Measurements from ENCODE around the gene NKX6-2. TPM values are rescaled to one million over a fixed set of nuclear protein-coding genes. Genes with fewer than 3 reads are reported as not detected.
"Not testable (repeated sequence)": the region's sequence is repeated elsewhere in the genome, so short reads cannot be mapped to it uniquely, and the experiment has no call there.

The NKX6-2 gene
- total RNA-seq, 1 donor from 2014 or later = not detected

DNA sequence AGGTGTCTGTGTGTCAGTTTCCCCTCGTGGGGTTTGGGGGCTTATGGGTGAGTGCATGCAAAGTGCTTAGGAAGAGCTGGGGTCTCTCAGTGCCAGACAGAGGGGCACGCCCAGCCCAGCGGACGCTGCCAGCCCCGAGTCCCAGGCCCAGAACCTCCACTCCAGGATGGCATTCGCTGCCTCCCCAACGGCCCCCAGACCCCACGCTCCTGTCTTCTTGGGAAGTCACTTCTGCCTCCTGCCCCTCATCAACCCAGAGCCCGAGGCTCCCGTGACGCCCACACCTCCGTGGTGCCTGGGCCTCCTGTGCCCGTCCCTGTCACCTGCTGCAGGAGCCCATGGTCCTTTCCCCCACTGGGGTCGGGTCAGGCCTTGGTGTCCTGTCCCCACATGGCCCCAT is 35.0 kb downstream of the NKX6-2 start:
- no peak for DNase-seq (ENCODE audit: low spot score)
- no peak overlapping the region for H3K4me3 Mint-ChIP-seq (ENCODE audit: low read depth)
- intact Hi-C loops (cut with micrococcal nuclease) = no loop called here
- no peak overlapping the region for H3K27ac Mint-ChIP-seq
- H3K4me1 Mint-ChIP-seq (ENCODE audit: low read depth) = no peaks in the 10 kb centered on the region
- H3K27me3 Mint-ChIP-seq (ENCODE audit: low read depth) = no peaks in the 10 kb centered on the region
- peaks cover 11% of the 10 kb centered on the region for H3K36me3 Mint-ChIP-seq (ENCODE audit: low read depth)
- peaks cover 7% of the 10 kb centered on the region for H3K9me3 Mint-ChIP-seq

DNA sequence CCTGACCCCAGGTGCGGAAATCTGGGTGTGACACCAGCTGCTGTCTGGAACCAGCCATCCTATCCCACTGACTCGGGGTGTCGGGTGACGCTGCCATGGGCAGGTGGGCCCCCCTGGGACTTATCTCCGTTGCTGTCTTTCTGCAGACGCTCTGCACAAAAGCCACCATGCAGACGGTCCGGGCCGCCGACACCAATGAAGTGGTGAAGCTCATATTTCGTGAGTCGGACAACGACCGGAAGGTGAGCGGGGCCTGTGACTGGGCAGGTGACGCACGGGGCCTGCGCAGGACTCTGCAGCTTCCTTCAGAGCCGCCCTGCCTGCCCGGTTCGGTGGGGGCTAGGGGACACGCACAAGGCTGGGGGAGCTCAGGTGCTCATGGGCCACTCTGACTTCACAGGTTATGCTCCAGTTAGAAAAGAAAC is 36.6 kb downstream of the NKX6-2 start:
- no peak overlapping the region for H3K27ac Mint-ChIP-seq
- H3K27me3 Mint-ChIP-seq (ENCODE audit: low read depth) = no peaks in the 10 kb centered on the region
- no peaks in the 10 kb centered on the region for H3K4me1 Mint-ChIP-seq (ENCODE audit: low read depth)
- no peak overlapping the region for H3K4me3 Mint-ChIP-seq (ENCODE audit: low read depth)
- DNase-seq (ENCODE audit: low spot score) = no peak
- H3K9me3 Mint-ChIP-seq = no peaks in the 10 kb centered on the region
- H3K36me3 Mint-ChIP-seq (ENCODE audit: low read depth) = no peaks in the 10 kb centered on the region
- intact Hi-C loops (cut with micrococcal nuclease) = no loop called here

DNA sequence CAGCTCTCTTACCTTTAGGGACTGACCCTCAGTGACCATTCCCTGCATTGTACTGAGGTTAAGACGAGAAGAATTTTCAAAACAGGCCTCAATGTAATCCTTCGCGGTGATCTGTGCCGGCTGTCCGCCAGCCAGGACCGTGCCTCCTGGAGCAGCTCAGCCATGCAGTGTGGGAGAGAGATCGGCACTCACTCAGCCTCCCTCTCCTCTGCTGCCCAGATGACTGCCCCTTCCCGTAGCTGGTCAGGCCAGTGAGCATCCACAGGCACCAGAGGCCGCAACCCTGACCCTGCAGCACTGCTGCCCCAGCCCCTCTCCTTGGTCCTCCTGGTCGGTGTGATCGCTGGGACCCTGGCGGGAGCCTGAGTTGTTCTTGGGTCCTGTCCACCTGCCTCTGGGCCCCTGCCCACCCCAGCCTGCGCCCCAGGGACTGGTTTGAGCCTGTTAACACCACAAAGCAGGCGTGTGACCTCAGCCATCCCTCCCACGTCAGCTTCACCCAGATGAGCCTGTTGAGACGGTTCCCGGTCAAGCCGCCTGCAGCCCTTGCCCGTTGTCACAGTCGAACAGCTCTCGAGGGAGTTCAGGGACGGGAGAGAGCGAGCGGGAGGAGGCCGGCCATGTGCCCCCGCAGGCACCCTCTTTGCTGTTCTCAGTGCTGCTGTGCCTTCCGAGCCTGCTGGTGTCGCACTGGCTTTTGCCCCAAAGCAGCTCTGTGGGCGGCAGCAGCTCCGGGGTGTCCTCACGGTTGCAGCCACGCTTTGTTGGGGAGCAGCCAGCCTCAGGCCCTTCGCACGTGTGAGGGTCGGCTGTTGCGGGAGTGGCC is 37.2 kb downstream of the NKX6-2 start:
- no peaks in the 10 kb centered on the region for H3K27me3 Mint-ChIP-seq (ENCODE audit: low read depth)
- no peaks in the 10 kb centered on the region for H3K4me1 Mint-ChIP-seq (ENCODE audit: low read depth)
- H3K9me3 Mint-ChIP-seq = no peaks in the 10 kb centered on the region
- intact Hi-C loops (cut with micrococcal nuclease) = no loop called here
- H3K36me3 Mint-ChIP-seq (ENCODE audit: low read depth) = no peaks in the 10 kb centered on the region
- DNase-seq (ENCODE audit: low spot score) = no peak
- H3K4me3 Mint-ChIP-seq (ENCODE audit: low read depth) = no peak overlapping the region
- H3K27ac Mint-ChIP-seq = no peak overlapping the region

DNA sequence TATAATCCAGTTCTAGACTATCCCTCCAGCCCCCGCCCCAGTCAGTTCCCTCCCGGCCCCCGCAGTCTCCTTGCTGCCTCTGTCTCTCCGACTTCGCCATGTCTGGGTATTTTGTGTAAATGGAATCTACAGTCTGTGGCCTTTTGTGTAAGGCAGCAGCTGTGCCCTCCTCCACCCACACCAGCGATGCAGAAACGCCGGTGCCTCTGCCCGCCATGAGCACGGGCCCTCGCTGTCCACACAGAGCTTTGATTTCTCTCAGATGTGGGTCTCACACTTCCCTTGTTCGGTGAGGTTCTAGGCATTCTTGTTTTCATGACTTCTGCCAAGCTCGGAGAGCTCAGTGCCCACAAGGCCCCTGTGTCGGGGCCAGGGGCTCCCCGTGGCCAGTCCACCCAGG is 37.8 kb downstream of the NKX6-2 start:
- H3K27me3 Mint-ChIP-seq (ENCODE audit: low read depth) = no peaks in the 10 kb centered on the region
- no peaks in the 10 kb centered on the region for H3K36me3 Mint-ChIP-seq (ENCODE audit: low read depth)
- no peak for DNase-seq (ENCODE audit: low spot score)
- no peaks in the 10 kb centered on the region for H3K4me1 Mint-ChIP-seq (ENCODE audit: low read depth)
- H3K27ac Mint-ChIP-seq = no peak overlapping the region
- intact Hi-C loops (cut with micrococcal nuclease) = no loop called here
- no peak overlapping the region for H3K4me3 Mint-ChIP-seq (ENCODE audit: low read depth)
- H3K9me3 Mint-ChIP-seq = no peaks in the 10 kb centered on the region

DNA sequence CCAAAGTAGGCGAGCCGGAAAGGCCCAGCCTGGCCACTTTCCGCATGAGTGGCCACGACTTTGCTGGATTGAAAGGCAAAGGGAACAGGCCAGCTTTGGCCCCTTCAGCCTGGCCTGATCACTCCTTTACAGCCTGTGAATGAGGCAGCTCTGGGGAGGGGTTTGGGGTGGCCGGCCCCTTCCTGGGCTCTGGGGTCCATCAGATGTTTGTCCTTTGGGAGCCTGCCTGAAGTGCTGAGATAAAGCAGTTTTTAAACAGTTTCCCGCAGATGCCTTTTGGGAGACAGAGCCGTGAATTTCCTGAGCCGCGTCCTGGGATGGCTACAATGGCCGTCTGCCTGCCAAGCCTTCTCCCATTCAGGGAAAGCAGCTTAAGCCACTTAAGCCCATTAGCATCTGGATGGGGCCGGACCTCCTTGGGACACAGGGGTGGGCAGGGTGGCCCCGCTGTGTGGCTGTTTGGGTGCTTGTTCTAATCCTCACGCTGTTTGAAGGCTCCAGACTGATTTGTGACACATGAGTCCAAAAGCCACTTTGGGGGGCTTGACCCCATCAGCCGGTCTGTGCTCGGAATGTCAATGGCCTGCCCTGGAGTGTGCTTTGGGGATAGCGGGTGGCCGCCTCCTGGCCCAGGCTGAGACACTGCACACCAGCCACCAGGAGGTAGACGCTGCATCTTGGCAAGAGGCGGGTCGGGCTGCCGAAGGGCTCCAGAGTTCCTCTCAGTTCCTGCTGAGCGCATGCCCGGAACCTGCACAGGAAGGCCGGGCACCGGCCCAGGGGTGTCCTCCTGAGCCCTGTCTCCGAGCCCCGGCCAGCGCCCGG is 38.9 kb downstream of the NKX6-2 start:
- no peaks in the 10 kb centered on the region for H3K4me1 Mint-ChIP-seq (ENCODE audit: low read depth)
- no peak overlapping the region for H3K27ac Mint-ChIP-seq
- DNase-seq (ENCODE audit: low spot score) = no peak
- no peak overlapping the region for H3K4me3 Mint-ChIP-seq (ENCODE audit: low read depth)
- H3K36me3 Mint-ChIP-seq (ENCODE audit: low read depth) = no peaks in the 10 kb centered on the region
- H3K9me3 Mint-ChIP-seq = no peaks in the 10 kb centered on the region
- H3K27me3 Mint-ChIP-seq (ENCODE audit: low read depth) = no peaks in the 10 kb centered on the region
- intact Hi-C loops (cut with micrococcal nuclease) = no loop called here

DNA sequence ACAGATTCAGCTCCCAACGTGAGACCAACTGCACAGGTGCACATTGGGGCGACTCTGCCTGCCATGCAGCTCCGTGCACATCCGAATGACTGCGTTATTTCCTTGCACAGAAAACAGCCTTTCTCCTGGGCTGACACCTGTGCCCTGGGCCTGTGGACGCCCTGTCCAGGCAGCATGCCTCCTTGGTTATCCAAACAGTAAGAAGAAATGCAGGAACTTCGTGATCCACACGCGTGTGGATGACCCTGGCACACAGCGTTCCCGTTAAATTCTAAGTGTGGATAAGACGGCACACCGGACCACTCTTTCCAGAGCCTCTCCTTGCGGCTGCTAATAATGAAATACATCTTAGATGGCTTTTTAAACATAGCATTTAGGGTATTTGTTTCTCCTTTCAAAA is 39.6 kb downstream of the NKX6-2 start:
- Mint-ChIP-seq H3K36me3 (ENCODE audit: low read depth) (no peaks in the 10 kb centered on the region), H3K4me1 (ENCODE audit: low read depth) (no peaks in the 10 kb centered on the region), H3K27ac (no peak overlapping the region), H3K27me3 (ENCODE audit: low read depth) (no peaks in the 10 kb centered on the region), H3K9me3 (no peaks in the 10 kb centered on the region), H3K4me3 (ENCODE audit: low read depth) (no peak overlapping the region)
- DNase-seq (ENCODE audit: low spot score) = no peak
- intact Hi-C loops (cut with micrococcal nuclease) = no loop called here

DNA sequence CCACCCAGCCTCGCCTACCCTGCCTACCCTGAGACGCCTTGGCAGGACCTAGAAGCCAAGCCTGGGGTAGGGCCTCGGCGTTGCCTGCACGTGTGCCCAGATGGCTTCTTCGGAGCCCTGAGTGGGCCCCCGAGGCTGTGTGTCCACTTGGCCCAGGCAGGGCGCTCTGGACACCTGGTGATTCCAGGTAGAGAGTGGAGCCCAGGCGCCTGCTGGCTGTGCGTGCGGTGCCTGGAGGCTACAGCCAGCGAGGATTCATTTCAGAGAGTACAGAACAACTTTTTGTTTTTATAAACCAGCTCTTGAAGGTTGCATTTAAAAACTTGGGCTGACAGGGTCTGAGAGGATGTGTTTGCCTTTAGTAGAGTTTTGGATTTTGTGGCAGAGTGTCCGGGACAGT is 40.0 kb downstream of the NKX6-2 start:
- DNase-seq (ENCODE audit: low spot score) = no peak
- Mint-ChIP-seq H3K4me3 (ENCODE audit: low read depth) (no peak overlapping the region), H3K27me3 (ENCODE audit: low read depth) (no peaks in the 10 kb centered on the region), H3K9me3 (no peaks in the 10 kb centered on the region), H3K27ac (no peak overlapping the region), H3K4me1 (ENCODE audit: low read depth) (no peaks in the 10 kb centered on the region), H3K36me3 (ENCODE audit: low read depth) (no peaks in the 10 kb centered on the region)
- intact Hi-C loops (cut with micrococcal nuclease) = no loop called here

DNA sequence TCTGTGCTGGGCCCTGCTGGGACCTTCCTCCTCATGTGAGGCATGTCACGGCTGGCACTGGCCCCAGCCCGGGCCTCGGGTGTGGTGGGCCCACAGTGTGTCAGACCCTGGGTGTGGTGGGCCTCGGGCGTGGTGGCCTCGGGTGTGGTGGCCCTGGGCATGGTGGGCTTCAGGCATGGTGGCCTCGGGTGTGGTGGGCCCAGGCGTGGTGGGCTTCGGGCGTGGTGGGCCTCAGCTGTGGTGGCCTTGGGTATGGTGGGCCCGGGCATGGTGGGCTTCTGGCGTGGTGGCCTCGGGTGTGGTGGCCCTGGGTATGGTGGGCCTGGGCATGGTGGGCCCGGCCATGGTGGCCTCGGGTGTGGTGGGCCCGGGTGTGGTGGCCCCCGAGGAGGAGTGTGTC is 40.4 kb downstream of the NKX6-2 start:
- Mint-ChIP-seq H3K4me1 (ENCODE audit: low read depth) (no peaks in the 10 kb centered on the region), H3K4me3 (ENCODE audit: low read depth) (no peak overlapping the region), H3K27me3 (ENCODE audit: low read depth) (no peaks in the 10 kb centered on the region), H3K36me3 (ENCODE audit: low read depth) (no peaks in the 10 kb centered on the region), H3K27ac (no peak overlapping the region), H3K9me3 (no peaks in the 10 kb centered on the region)
- intact Hi-C loops (cut with micrococcal nuclease) = no loop called here
- no peak for DNase-seq (ENCODE audit: low spot score)

DNA sequence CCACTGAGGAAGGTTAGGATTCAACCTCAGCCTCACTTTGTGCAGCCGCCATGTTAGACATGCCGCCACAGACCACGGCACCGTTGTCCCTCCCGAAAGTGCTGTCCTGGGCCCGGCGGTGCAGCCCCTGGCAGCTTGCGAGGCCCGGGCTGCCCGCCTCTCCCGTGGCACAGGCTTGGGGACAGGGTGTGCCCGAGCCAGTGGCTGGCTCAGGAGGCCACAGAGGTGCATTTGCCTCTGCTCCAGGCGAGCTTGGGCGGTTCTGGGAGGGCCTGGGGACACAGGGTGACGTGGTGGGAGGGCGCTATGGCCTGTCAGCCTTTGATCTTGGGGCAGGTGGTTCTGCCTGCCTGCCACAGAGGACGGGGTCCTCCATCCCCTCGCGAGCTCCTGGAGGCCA is 41.1 kb downstream of the NKX6-2 start:
- intact Hi-C loops (cut with micrococcal nuclease) = no loop called here
- no peaks in the 10 kb centered on the region for H3K36me3 Mint-ChIP-seq (ENCODE audit: low read depth)

DNA sequence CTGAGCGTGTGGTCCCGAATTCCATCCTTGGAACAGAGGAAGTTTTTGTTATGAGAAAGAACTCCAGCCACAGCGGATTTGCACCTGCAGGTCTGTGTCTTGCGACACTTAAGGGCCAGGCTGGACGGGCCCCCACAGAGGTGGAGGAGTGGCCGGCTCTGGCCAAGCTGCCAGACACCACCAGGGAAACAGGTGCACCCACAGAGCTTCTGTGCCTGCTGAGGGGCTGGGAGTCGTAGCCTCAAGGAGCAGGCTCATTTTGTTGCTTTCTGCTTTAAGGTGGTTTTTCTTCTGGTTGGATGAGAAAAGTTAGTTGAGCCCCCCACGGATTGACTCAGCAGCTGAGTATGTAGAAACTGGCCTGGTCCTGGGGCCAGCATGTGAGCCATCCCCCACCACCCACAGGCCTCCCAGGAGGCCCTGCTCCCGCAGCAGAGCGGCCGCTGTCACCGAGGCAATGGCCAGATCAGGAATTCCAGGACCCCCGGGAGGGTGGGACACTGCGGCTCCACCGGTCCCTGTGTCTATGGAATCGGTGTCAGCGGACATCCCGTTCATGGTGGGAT is 41.9 kb downstream of the NKX6-2 start:
- H3K9me3 Mint-ChIP-seq = no peaks in the 10 kb centered on the region
- no peak for DNase-seq (ENCODE audit: low spot score)
- intact Hi-C loops (cut with micrococcal nuclease) = no loop called here
- H3K36me3 Mint-ChIP-seq (ENCODE audit: low read depth) = no peaks in the 10 kb centered on the region
- H3K4me1 Mint-ChIP-seq (ENCODE audit: low read depth) = no peaks in the 10 kb centered on the region
- H3K27ac Mint-ChIP-seq = no peak overlapping the region
- no peak overlapping the region for H3K4me3 Mint-ChIP-seq (ENCODE audit: low read depth)
- H3K27me3 Mint-ChIP-seq (ENCODE audit: low read depth) = no peaks in the 10 kb centered on the region

More for the DNA sequence above, 41.1 kb downstream of the NKX6-2 start:
- Mint-ChIP-seq H3K27ac (no peak overlapping the region), H3K4me3 (ENCODE audit: low read depth) (no peak overlapping the region), H3K27me3 (ENCODE audit: low read depth) (no peaks in the 10 kb centered on the region), H3K4me1 (ENCODE audit: low read depth) (no peaks in the 10 kb centered on the region), H3K9me3 (no peaks in the 10 kb centered on the region)
- DNase-seq (ENCODE audit: low spot score) = no peak

DNA sequence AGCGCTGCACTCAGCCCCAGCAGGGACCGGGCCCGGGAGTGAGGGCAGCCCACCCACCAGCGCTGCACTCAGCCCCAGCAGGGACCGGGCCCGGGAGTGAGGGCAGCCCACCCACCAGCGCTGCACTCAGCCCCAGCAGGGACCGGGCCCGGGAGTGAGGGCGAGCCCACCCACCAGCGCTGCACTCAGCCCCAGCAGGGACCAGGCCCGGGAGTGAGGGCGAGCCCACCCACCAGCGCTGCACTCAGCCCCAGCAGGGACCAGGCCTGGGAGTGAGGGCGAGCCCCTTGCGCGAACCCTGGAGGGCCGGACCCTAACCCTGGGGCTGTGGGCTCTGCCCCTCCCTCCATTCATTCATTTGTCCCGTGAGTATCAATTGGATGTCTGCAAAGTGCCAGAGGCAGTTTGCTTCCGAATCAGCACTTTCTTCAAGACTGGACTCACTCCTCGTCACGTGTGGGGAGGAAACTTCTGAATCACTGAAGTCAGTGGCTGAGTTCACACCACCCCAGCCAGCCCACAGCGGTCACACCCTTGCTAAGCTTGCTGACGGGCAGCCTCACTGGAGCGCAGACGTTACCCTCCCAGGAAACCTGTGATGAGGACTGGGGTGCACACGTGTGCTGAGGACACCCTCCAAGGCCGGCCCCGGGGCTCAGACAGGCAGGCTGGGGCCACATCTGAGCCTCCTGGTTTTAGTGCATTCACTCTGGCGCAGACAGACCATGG is 42.6 kb downstream of the NKX6-2 start:
- H3K9me3 Mint-ChIP-seq; H3K27me3 Mint-ChIP-seq (ENCODE audit: low read depth); H3K4me1 Mint-ChIP-seq (ENCODE audit: low read depth); H3K4me3 Mint-ChIP-seq (ENCODE audit: low read depth); H3K27ac Mint-ChIP-seq; DNase-seq (ENCODE audit: low spot score); H3K36me3 Mint-ChIP-seq (ENCODE audit: low read depth); intact Hi-C loops (cut with micrococcal nuclease): not testable (repeated sequence)

DNA sequence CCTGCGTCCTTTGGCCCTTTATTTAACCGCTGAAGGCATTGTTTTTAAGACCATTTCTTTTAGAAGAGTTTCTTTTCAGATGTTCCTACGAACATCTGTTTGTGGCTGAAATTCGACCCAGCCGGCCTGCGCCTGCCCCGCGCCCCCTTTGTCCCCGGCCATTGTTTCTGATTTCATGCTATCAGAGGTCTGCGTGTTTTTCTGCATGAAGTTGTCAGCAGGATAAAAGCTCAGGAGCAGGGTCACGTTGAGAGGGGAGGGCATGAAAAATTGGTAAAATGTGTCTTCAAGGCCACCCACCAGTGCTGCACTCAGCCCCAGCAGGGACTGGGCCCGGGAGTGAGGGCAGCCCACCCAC is 43.1 kb downstream of the NKX6-2 start:
- Mint-ChIP-seq H3K4me1 (ENCODE audit: low read depth) (no peaks in the 10 kb centered on the region), H3K27me3 (ENCODE audit: low read depth) (no peaks in the 10 kb centered on the region)
- intact Hi-C loops (cut with micrococcal nuclease) = no loop called here

More for the DNA sequence above, 43.1 kb downstream of the NKX6-2 start:
- no peak for DNase-seq (ENCODE audit: low spot score)
- no peak overlapping the region for H3K27ac Mint-ChIP-seq
- H3K9me3 Mint-ChIP-seq = no peaks in the 10 kb centered on the region
- no peaks in the 10 kb centered on the region for H3K36me3 Mint-ChIP-seq (ENCODE audit: low read depth)
- H3K4me3 Mint-ChIP-seq (ENCODE audit: low read depth) = no peak overlapping the region
